Transverse colon (tissue), 4 donors: ENCODE measurements around the gene FAM219A. TPM values are rescaled to one million over a fixed set of nuclear protein-coding genes. Genes with fewer than 3 reads are reported as not detected.

Source experiments
- DNase-seq: peaks from one replicate; pipeline ENCODE4 v3.0.0-alpha.2; 2019
- H3K27ac ChIP-seq, 4 donors: fragments of 200-600 bp; sonication (generic); 2 replicates each; pipeline ENCODE4 v1.5.1; 2016 to 2018; ENCODE audit warnings: inconsistent platforms in 4 of 4
- H3K27me3 ChIP-seq: fragments of 200-600 bp; sonication (generic); 2 replicates; pipeline ENCODE4 v1.5.1; 2017; ENCODE audit warnings: inconsistent platforms
- H3K36me3 ChIP-seq, 4 donors: fragments of 200-600 bp; sonication (generic); 2 replicates each; pipeline ENCODE4 v1.5.1; 2017 to 2019; ENCODE audit warnings: inconsistent platforms in 4 of 4
- H3K4me1 ChIP-seq, 4 donors: fragments of 200-600 bp; sonication (generic); 2 replicates each; pipeline ENCODE4 v1.5.1; 2017 to 2020; ENCODE audit warnings: inconsistent platforms in 4 of 4
- H3K4me3 ChIP-seq, 4 donors: fragments of 200-600 bp; sonication (generic); 1 replicate in 1 of 4; 2 replicates in 3 of 4; pipeline versions ENCODE4 v1.5.1 to v1.6.1; 2017 to 2019; ENCODE audit warnings: inconsistent platforms in 4 of 4
- H3K9me3 ChIP-seq, 2 donors: fragments of 200-600 bp; sonication (generic); 2 replicates each; pipeline ENCODE4 v1.5.1; 2017 to 2019; ENCODE audit warnings: inconsistent platforms in 2 of 2
- EP300 ChIP-seq: sonication (generic); formaldehyde crosslinking; IDR thresholded peaks from one replicate; pipeline ENCODE4 v1.6.1; 2017; ENCODE audit warnings: antibody characterized with exemption, low read depth
- POLR2A ChIP-seq: fragments of 450-650 bp; IDR thresholded peaks from one replicate; pipeline ENCODE4 v1.6.1; 2016; ENCODE audit warnings: antibody characterized with exemption, mild to moderate bottlenecking, moderate library complexity
- POLR2AphosphoS5 ChIP-seq, 3 donors: sonication (generic); formaldehyde crosslinking; IDR thresholded peaks; one replicate each; pipeline ENCODE4 v1.6.1; 2016; ENCODE audit warnings: antibody characterized with exemption in 3 of 3
- WGBS, 2 donors: methylation state at CpG; one replicate each; pipeline ENCODE4 v1.1.5; 2018; ENCODE audit warnings: low coverage in 1 of 2; 5-methylcytosine and 5-hydroxymethylcytosine counted together
- in situ Hi-C, 4 donors: fragments of 200-750 bp; cut with MboI; loops; one replicate each; pipeline versions ENCODE4 v1.15.0 to v1.15.1; 2017; ENCODE audit warnings: low sequenced_read_pairs in 3 of 4, low pct_ligation_motif_present in 1 of 4, low pct_unique_long_range_greater_than_20kb in 1 of 4
- intact Hi-C: fragments of 100-400 bp; cut with DNase I; formaldehyde crosslinking; loops from one replicate; pipeline ENCODE4 v1.15.1; 2023; ENCODE audit warnings: low total_unique reads
- small RNA-seq, 4 donors: library from RNA; depleted of rRNA; stranded (forward); fragments of <200 nt; gene quantifications; one replicate each; pipeline ENCODE3, GENCODE V24; 2016
- total RNA-seq, 4 donors: library from RNA; depleted of rRNA; stranded (reverse); fragments of >200 nt; gene quantifications; one replicate each; pipeline ENCODE4 v1.1.0, GENCODE V29; 2016
- TF ChIP-seq, protein P1 (sequence below), 5 experiments: fragments of 200-600 bp in 3 of 5; fragments of 450-650 bp in 2 of 5; sonication (generic) in 3 of 5; IDR thresholded peaks; 1 replicate in 2 of 5; 2 replicates in 3 of 5; pipeline ENCODE4 v1.5.1; 2016 to 2017; ENCODE audit warnings: antibody characterized with exemption in 5 of 5, inconsistent platforms in 3 of 5, mild to moderate bottlenecking in 2 of 5, moderate library complexity in 1 of 5

The FAM219A gene
- total RNA-seq, 4 donors from 2014 or later, result 3.7 to 15.3 (median 8.0) TPM

DNA sequence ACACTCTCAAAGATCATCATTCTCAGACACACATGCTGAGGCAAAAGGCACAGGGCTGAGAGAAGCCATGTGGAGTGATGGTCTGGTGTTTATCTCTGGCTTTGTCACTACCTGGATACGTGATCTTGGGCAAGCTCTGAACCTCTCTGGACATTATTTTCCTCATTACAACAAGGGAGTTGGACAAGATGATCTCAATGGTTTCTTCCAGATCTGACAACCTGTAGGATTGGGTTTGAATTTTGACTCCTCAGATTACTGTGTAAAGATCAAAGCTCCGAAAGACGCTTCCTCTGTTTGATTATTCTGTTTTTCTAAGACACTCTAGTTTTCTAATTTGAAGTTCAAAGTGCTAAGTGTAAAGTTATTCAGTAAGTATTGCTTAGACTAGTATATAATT, 109.0 kb downstream of the FAM219A start:
- no peak for DNase-seq
- Histone ChIP-seq H3K27ac (no peak overlapping the region), H3K27me3 (no peaks in the 10 kb centered on the region), H3K36me3 (no peaks in the 10 kb centered on the region), H3K4me1 (peaks cover 0 to 19% (median 6%) of the 10 kb centered on the region in 4 donors), H3K9me3 (no peaks in the 10 kb centered on the region), H3K4me3 (no peak overlapping the region)
- in situ Hi-C loops, result no loop called here
- 88 to 95% methylated on average over 3 of the region's 3 CpGs for WGBS, 2 donors
- TF ChIP-seq POLR2AphosphoS5 (IDR thresholded peaks at IDR 0.05), result no peak
- no peak for TF ChIP-seq EP300
- TF ChIP-seq, protein P1, sequence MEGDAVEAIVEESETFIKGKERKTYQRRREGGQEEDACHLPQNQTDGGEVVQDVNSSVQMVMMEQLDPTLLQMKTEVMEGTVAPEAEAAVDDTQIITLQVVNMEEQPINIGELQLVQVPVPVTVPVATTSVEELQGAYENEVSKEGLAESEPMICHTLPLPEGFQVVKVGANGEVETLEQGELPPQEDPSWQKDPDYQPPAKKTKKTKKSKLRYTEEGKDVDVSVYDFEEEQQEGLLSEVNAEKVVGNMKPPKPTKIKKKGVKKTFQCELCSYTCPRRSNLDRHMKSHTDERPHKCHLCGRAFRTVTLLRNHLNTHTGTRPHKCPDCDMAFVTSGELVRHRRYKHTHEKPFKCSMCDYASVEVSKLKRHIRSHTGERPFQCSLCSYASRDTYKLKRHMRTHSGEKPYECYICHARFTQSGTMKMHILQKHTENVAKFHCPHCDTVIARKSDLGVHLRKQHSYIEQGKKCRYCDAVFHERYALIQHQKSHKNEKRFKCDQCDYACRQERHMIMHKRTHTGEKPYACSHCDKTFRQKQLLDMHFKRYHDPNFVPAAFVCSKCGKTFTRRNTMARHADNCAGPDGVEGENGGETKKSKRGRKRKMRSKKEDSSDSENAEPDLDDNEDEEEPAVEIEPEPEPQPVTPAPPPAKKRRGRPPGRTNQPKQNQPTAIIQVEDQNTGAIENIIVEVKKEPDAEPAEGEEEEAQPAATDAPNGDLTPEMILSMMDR (IDR thresholded peaks at IDR 0.05), result no peak
- no peak for TF ChIP-seq POLR2A
- intact Hi-C loops, result no loop called here

Small RNA genes within 50 kb of the gene (small RNA-seq; reads per million reads assigned to genes)
- gene RF00019, result 0 reads per million in 4 donors
- gene RN7SKP24, result 0 reads per million in 4 donors

Other genes starting within 250 kb of the FAM219A start
- gene KIF24, start 129.3 kb downstream of the FAM219A start, total RNA-seq, result 1 to 10 TPM in 2 of 4 donors, under 1 TPM in 2; 0.37 to 6.8 (median 1.1) TPM
- gene NUDT2, start 129.0 kb downstream of the FAM219A start, total RNA-seq, result 10 to 100 TPM in 2 of 4 donors, 1 to 10 TPM in 2; 1.4 to 31.0 (median 9.7) TPM
- 100 to 1,000 TPM in 1 of 4 donors, 10 to 100 TPM in 3; 42.0 to 113 (median 66.3) TPM for gene MYORG, start 81.7 kb downstream of the FAM219A start, total RNA-seq
- gene DNAI1, start 235 bp upstream of the FAM219A start, total RNA-seq, result not detected
- 1 to 10 TPM in 2 of 4 donors, not detected in 2; 1.4 to 1.7 TPM for gene ENHO, start 64.4 kb upstream of the FAM219A start, total RNA-seq
- gene CNTFR, start 131.2 kb upstream of the FAM219A start, total RNA-seq, result 10 to 100 TPM in 1 of 4 donors, 1 to 10 TPM in 3; 5.2 to 59.1 (median 6.8) TPM
- 10 to 100 TPM in 2 of 4 donors, 1 to 10 TPM in 2; 3.0 to 65.5 (median 22.1) TPM for gene RPP25L, start 153.5 kb upstream of the FAM219A start, total RNA-seq
- 10 to 100 TPM; 41.6 to 78.9 (median 54.0) TPM for gene DCTN3, start 161.9 kb upstream of the FAM219A start, total RNA-seq
- not detected for gene ARID3C, start 170.5 kb upstream of the FAM219A start, total RNA-seq
- 100 to 1,000 TPM in 1 of 4 donors, 10 to 100 TPM in 3; 45.6 to 102 (median 62.6) TPM for gene SIGMAR1, start 179.2 kb upstream of the FAM219A start, total RNA-seq
- gene GALT, start 188.1 kb upstream of the FAM219A start, total RNA-seq, result 100 to 1,000 TPM in 2 of 4 donors, 10 to 100 TPM in 2; 73.5 to 147 (median 97.3) TPM
- 10 to 100 TPM; 27.0 to 94.6 (median 47.5) TPM for gene IL11RA, start 193.6 kb upstream of the FAM219A start, total RNA-seq
- not detected for gene CCL27, start 204.1 kb upstream of the FAM219A start, total RNA-seq
- not detected for gene CCL19, start 232.7 kb upstream of the FAM219A start, total RNA-seq